GM21737 (cell line): ENCODE results near the gene KRT84.
A peak's percentile ranks its signal among the peaks of the same experiment; 100 is the strongest.

ENCODE experiments used
- ATAC-seq: cut with Tn5 transposase; IDR thresholded peaks from one replicate; pipeline ENCODE4 v1.9.1; 2021; ENCODE audit warnings: mild to moderate bottlenecking, moderate library complexity; ENCODE audit not compliant: unreplicated experiment

Gene KRT84

GRCh38 chr12:52361553-52361952 is 23.9 kb downstream of the KRT84 start:
- no peak for ATAC-seq

- ATAC-seq = no peak
Measured at GRCh38 chr12:52360663-52361271, 24.7 kb downstream of the KRT84 start.

- no peak for ATAC-seq
Measured at GRCh38 chr12:52360106-52360662, 25.3 kb downstream of the KRT84 start.

DNA sequence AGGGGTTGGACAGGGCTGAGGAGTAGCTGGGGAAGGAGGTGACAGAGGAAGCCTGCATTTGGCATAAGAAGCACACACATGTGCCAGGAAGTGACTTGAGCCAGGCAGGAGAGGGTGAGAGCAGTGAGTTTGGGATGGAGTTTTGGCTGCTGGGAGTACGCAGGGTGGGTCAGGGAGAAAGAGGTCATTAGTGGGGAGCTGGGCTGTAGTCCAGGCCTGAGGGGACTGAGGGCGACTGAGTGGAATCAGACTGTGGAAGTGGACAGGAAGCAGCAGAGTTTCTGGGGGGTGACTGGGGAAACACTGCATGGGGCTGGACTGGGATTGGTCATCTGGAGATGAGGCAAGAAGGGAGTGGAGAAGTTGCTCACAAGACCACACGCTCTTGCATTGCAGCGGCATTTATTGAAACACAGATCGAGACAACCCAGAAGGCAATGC is 25.8 kb downstream of the KRT84 start:
- no peak for ATAC-seq

- peak; percentile 78 for ATAC-seq
Measured at GRCh38 chr12:52358575-52359350, 26.7 kb downstream of the KRT84 start.

GRCh38 chr12:52356762-52357580 is 28.5 kb downstream of the KRT84 start:
- no peak for ATAC-seq

DNA sequence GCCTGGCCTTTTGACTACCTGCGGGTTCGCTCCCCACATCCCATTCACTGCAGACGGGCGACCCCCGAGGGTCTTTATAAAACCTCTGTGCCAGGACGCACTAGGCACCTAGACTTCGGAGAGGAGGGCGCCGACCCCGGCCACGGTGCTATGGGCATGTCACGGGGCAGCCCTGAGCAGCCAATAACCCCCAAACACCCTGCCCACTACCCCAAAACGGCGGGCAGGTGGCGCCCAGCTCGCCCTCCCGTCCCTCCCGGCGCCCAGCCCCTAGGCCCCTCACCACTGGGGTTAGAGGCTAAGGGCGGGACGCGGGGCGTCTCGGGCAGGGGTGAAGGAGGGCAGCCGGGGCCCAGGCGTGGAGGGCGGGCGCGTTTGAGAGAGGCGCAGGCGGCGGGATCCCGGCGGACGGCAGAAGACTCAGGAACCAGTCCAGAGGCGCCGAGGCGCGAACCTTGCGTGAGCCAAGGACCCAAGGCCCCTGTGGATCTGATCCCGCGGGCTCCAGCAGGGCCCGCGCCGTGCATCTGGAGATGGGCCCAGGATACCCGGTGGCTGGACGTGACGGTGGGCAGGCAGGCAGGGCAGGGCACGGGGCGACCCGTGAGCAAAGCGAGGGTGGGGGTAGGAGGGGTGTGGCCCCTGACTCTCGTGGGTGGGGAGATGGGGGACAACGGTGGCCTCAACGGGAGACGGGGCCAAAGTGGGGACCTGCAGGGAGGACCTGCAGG is 29.3 kb downstream of the KRT84 start:
- no peak for ATAC-seq

- ATAC-seq = no peak
Measured at GRCh38 chr12:52355176-52355575, 30.3 kb downstream of the KRT84 start.

DNA sequence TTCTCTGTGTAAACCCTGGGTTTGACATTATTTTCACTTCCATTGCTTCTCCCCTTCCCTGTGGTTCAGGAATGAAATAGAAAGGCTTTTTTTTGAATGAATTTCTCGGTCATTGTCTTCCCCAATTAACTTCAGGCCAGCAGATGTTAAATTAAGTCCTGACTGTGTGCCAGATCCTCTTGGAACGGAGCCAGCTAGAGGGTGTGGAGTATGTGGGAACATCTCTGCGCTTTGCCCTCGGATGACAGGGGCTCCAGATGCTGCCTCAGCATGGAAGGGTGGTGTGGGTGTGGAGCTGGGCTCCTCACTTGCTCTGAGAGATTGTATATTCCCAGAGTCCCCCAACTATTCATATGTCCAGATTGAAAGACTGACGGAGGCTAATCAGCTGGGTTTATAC is 31.3 kb downstream of the KRT84 start:
- ATAC-seq = no peak

DNA sequence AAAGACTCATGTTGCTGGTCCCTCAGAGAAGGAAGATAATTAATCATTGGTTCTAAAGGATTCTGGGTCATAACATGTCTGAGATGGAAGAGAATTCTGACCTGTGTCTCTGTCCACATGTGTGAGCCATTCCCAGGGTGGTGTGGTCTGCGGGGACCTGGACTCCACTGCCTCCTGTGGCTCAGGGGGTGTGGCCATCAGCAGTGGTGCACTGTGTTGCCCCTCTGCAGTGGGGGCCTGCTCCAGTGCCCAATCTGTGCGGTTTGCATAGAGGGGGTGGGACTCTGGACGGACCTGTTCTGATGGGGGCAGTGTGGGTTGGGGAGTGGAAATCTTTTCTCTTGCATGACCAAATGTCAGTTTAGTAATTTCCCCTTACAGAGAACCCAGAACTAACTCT is 31.7 kb downstream of the KRT84 start:
- ATAC-seq = no peak

DNA sequence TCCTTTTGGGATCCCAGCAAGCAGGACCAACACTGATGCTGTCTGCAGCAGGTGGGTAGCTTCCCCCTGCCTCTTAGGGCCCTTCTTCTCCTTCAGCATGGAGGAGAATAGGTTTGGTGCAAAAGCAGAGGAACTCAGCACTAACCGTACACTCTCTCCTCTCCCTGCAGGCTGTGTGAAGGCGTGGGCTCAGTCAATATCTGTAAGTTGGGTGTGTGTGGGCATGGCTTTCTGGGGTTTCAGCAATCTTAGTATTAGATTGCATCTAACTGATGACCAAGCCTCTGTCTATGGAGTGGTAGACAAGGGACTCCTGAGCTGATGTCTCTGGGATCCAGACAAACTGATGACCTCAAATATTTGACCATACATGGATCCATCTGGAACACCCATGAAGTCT is 32.5 kb downstream of the KRT84 start:
- no peak for ATAC-seq

GRCh38 chr12:52351196-52352059 is 34.0 kb downstream of the KRT84 start:
- no peak for ATAC-seq

GRCh38 chr12:52350786-52351185 is 34.7 kb downstream of the KRT84 start:
- no peak for ATAC-seq

- no peak for ATAC-seq
Measured at GRCh38 chr12:52350021-52350620, 35.3 kb downstream of the KRT84 start.

- no peak for ATAC-seq
Measured at GRCh38 chr12:52349196-52349595, 36.3 kb downstream of the KRT84 start.

DNA sequence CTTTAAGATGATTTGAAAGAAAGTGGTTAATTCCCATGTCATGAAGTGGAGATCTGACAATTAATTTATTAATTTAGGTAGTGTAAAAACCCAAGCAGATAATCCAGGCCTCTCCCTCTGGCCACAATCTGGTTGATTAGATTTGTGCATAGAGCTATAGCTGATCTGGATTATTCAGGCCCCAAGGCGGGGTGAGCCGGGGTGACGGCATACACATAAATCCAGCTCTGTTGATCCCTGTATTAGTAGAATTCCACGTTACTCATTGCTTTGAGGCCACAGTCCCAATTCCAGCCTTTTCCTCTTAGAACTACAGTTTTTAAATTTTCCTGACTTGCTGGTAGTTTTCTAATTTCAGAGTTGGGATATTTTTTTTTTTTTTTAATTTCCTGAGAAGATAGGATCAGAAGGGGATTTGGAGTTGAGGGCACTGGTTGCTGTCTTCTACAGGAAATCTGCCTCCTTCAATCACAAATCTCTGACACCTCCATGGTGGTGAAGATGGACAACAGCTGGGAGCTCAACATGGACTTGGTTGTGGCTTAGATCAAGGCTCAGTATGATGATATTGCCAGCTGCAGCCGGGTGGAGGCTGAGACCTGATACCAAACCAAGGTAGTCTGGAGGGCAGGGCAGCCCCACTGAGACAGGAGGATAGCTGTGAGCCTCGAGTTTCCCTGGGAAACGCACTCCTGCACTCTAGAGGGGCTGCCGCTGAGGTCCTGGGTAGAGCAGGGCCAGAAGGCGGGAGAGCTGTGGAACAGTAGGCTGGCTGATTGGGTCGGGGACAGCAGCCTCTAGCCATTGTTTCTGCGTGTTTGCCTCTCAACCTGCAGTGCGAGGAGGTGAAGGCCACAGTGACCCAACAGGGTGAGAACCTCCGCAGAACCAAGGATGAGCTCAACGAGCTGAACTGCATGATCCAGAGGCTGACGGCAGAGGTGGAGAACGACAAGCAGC is 37.6 kb downstream of the KRT84 start:
- ATAC-seq = no peak

- ATAC-seq = no peak
Measured at GRCh38 chr12:52347016-52347415, 38.4 kb downstream of the KRT84 start.

DNA sequence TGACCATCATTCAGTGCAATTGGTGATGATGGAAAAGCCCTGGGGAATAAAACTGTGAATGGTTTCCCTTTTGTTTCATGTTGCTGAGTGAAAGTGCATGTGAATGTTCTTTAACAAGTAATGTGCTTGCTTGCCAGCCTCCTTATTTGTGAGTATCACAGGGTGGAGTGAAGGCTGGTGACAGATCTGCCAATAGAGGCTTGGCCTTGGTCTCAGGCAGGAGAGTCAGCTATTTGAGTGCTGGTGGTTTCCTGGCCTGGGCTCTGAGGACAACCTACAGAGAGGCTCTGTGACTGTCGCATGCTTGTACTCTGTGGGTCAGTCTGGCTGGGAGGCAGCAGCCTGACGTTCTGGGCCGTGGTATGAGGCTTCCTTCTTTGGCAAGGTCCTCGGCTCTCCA is 38.9 kb downstream of the KRT84 start:
- no peak for ATAC-seq
